Activated CD8-positive, alpha-beta memory T cell treated with anti-CD3 and anti-CD28 coated beads, Interleukin-2, amount 10 ng/mL, durations not matched to agents 7 days and 5 days (primary cell): ENCODE measurements around the gene DTNBP1. TPM values are rescaled to one million over a fixed set of nuclear protein-coding genes. Genes with fewer than 3 reads are reported as not detected.

Experiments
- ATAC-seq: fragments of 150-1000 bp; cut with Tn5 transposase; one replicate; pipeline ENCODE4 v1.10.0; 2021; ENCODE audit warnings: moderate library complexity
- CTCF ChIA-PET: fragments of 350-600 bp; sonication (Branson Sonifier 250); formaldehyde crosslinking; loops from one replicate; lab custom pipeline; 2021; ENCODE audit warnings: antibody characterized with exemption; lab: Charles Lee
- DNase-seq: peaks from one replicate; pipeline ENCODE4 v3.0.0-alpha.2; 2020
- H3K27ac Mint-ChIP-seq: one replicate; pipeline ENCODE4 v1.8.0; 2021; ENCODE audit warnings: mild to moderate bottlenecking, mixed read lengths
- H3K27me3 Mint-ChIP-seq: one replicate; pipeline ENCODE4 v1.8.0; 2021; ENCODE audit warnings: mixed read lengths
- H3K36me3 Mint-ChIP-seq: one replicate; pipeline ENCODE4 v1.8.0; 2021; ENCODE audit warnings: mild to moderate bottlenecking, mixed read lengths
- H3K4me1 Mint-ChIP-seq: one replicate; pipeline ENCODE4 v1.8.0; 2021; ENCODE audit warnings: mixed read lengths
- H3K4me3 Mint-ChIP-seq: one replicate; pipeline ENCODE4 v1.8.0; 2021; ENCODE audit warnings: mild to moderate bottlenecking, moderate library complexity, mixed read lengths
- H3K9me3 Mint-ChIP-seq: one replicate; pipeline ENCODE4 v1.8.0; 2022; ENCODE audit warnings: low read depth, mixed read lengths
- total RNA-seq, 2 experiments: library from RNA; stranded (reverse); gene quantifications; one replicate each; pipeline ENCODE4 v1.2.3, GENCODE V29; 2021

Gene DTNBP1
- total RNA-seq, 2 experiments from 2014 or later = 15.3 to 18.5 TPM

DNA sequence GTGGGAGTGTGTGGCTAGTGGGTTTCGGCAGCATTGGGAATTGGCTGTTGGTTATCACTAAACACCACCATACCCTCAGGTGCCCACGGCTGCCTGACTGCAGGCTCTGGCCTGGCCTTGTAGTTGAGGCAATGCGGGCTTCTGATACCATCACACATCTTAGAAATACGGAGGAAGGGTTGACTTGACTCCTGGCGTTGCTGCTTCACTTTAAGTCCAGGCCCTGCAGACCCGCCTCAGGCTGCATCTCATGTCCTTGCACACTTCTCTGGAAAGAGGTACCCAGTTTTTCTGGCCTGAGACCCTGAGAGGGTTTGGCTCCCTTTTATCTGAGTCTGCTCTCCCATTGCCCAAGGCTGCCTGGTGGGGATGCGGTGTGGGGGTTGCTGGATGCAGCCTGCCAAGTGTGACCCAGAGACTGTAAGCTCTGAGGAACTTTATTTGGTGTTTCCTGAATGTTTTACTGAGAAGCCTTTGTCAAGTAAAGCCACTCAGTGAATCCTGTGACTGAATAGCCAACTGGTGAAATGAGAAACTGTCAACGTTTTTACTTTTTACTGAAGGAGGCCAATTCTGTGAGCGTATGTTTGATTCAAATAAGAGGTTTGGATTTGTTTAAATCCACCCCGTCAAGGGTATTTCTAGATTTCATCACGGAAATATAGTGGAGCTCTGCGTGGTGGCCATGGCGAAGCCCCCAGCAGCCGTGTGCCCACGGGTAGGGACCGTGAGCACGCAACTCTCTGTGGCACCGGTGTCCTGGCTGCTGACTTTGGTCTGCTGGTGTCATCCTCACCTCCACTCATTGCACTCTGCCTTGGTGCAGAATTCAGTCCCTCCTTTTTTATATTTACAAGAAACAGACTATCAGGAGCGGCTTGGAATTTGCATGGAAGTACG lies 160.1 kb downstream of the DTNBP1 start:
- Mint-ChIP-seq H3K27me3 (no peaks in the 10 kb centered on the region), H3K36me3 (peaks cover 6% of the 10 kb centered on the region)

GRCh38 chr6:15501826-15502445 lies 160.9 kb downstream of the DTNBP1 start:
- CTCF ChIA-PET = no interaction called here
- Mint-ChIP-seq H3K27me3 (no peaks in the 10 kb centered on the region), H3K4me1 (no peaks in the 10 kb centered on the region), H3K36me3 (peaks cover 7% of the 10 kb centered on the region), H3K4me3 (no peak overlapping the region), H3K9me3 (no peaks in the 10 kb centered on the region), H3K27ac (no peak overlapping the region)
- ATAC-seq = no peak
- DNase-seq = no peak

More for the DNA sequence above, 160.1 kb downstream of the DTNBP1 start:
- DNase-seq (no peak), ATAC-seq (no peak)
- no peaks in the 10 kb centered on the region for H3K4me1 Mint-ChIP-seq
- no peak overlapping the region for H3K4me3 Mint-ChIP-seq
- no peaks in the 10 kb centered on the region for H3K9me3 Mint-ChIP-seq
- CTCF ChIA-PET = interaction anchor here (1.0 kb wide), 1 partner anchor 120 kb away, joined by 3 read pairs; no protein-coding TSS in a partner anchor
- no peak overlapping the region for H3K27ac Mint-ChIP-seq

- ATAC-seq = no peak
- Mint-ChIP-seq H3K36me3 (peaks cover 8% of the 10 kb centered on the region), H3K27me3 (no peaks in the 10 kb centered on the region), H3K27ac (no peak overlapping the region), H3K4me1 (no peaks in the 10 kb centered on the region), H3K9me3 (no peaks in the 10 kb centered on the region), H3K4me3 (no peak overlapping the region)
- no peak for DNase-seq
- CTCF ChIA-PET = no interaction called here
Measured at GRCh38 chr6:15500901-15501825, 161.7 kb downstream of the DTNBP1 start.

GRCh38 chr6:15500078-15500740 lies 162.6 kb downstream of the DTNBP1 start:
- H3K9me3 Mint-ChIP-seq = no peaks in the 10 kb centered on the region
- no peak for ATAC-seq
- H3K4me3 Mint-ChIP-seq = no peak overlapping the region
- no peak overlapping the region for H3K27ac Mint-ChIP-seq
- DNase-seq = no peak
- no peaks in the 10 kb centered on the region for H3K27me3 Mint-ChIP-seq
- H3K36me3 Mint-ChIP-seq = peaks cover 16% of the 10 kb centered on the region
- H3K4me1 Mint-ChIP-seq = no peaks in the 10 kb centered on the region
- CTCF ChIA-PET = no interaction called here

DNA sequence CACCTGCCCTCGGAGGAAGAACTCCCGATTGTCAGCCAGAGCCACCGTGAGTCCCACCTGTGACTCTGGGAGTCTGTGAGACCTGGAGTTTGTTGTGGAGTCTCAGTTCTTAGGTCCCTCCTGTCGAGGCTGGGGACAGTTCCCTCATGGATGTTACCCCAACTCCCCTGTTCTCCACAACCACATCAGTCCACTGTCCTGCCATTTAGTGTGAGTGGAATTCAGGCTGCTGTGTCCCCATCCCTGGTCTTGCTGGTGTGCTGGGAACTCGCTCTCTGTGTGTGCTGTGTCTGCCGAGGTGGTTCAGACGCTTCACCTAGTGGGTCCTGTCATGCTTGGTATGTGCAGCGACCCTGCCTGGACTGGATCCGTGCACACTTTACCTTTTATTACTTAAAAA lies 163.2 kb downstream of the DTNBP1 start:
- no peaks in the 10 kb centered on the region for H3K4me1 Mint-ChIP-seq
- H3K27me3 Mint-ChIP-seq = no peaks in the 10 kb centered on the region
- DNase-seq (no peak), ATAC-seq (no peak)
- H3K27ac Mint-ChIP-seq = no peak overlapping the region
- no peaks in the 10 kb centered on the region for H3K9me3 Mint-ChIP-seq
- H3K36me3 Mint-ChIP-seq = peaks cover 15% of the 10 kb centered on the region
- no peak overlapping the region for H3K4me3 Mint-ChIP-seq
- CTCF ChIA-PET = no interaction called here

- ATAC-seq = no peak
- Mint-ChIP-seq H3K27me3 (no peaks in the 10 kb centered on the region), H3K27ac (no peak overlapping the region), H3K4me1 (no peaks in the 10 kb centered on the region), H3K4me3 (no peak overlapping the region), H3K36me3 (peaks cover 13% of the 10 kb centered on the region), H3K9me3 (no peaks in the 10 kb centered on the region)
- DNase-seq = no peak
- CTCF ChIA-PET = no interaction called here
Measured at GRCh38 chr6:15499125-15499524, 163.7 kb downstream of the DTNBP1 start.

DNA sequence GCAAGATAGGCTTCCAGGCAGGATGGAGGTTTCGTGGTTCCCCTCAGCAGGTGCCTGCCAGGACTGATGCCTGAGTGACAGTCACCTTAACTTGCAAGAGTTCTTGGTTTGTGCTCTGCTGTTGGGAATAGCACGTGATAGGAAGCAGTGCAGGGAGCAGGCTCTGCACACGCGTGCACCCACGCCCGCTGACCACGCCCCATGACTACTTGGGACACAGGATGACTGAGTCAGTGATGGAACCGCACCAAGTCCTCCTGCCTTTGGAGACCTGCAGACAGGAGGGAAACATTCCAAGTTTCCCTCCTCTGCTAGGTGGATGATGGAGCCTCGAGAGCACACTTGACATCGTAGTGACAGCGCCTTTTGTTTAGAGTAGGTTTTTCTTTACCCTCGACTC lies 164.2 kb downstream of the DTNBP1 start:
- H3K27me3 Mint-ChIP-seq = no peaks in the 10 kb centered on the region
- H3K27ac Mint-ChIP-seq = no peak overlapping the region
- DNase-seq = no peak

DNA sequence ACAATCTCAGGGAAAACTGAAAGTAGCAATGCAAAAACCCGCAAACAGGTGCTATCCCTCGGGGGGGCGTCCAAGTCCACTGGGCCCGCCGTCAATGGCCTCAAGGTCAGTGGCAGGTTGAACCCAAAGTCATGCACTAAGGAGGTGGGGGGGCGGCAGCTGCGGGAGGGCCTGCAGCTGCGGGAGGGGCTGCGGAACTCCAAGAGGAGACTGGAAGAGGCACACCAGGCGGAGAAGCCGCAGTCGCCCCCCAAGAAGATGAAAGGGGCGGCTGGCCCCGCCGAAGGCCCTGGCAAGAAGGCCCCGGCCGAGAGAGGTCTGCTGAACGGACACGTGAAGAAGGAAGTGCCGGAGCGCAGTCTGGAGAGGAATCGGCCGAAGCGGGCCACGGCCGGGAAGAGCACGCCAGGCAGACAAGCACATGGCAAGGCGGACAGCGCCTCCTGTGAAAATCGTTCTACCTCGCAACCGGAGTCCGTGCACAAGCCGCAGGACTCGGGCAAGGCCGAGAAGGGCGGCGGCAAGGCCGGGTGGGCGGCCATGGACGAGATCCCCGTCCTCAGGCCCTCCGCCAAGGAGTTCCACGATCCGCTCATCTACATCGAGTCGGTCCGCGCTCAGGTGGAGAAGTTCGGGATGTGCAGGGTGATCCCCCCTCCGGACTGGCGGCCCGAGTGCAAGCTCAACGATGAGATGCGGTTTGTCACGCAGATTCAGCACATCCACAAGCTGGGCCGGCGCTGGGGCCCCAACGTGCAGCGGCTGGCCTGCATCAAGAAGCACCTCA lies 166.3 kb downstream of the DTNBP1 start:
- H3K4me1 Mint-ChIP-seq = peaks cover 14% of the 10 kb centered on the region
- H3K27ac Mint-ChIP-seq = no peak overlapping the region
- H3K9me3 Mint-ChIP-seq = no peaks in the 10 kb centered on the region
- no peak for DNase-seq
- ATAC-seq = no peak
- CTCF ChIA-PET = no interaction called here
- H3K4me3 Mint-ChIP-seq = no peak overlapping the region
- H3K36me3 Mint-ChIP-seq = peaks cover 13% of the 10 kb centered on the region
- no peaks in the 10 kb centered on the region for H3K27me3 Mint-ChIP-seq

More for the DNA sequence above, 164.2 kb downstream of the DTNBP1 start:
- CTCF ChIA-PET = no interaction called here
- Mint-ChIP-seq H3K36me3 (peaks cover 13% of the 10 kb centered on the region), H3K4me1 (no peaks in the 10 kb centered on the region), H3K9me3 (no peaks in the 10 kb centered on the region), H3K4me3 (no peak overlapping the region)
- ATAC-seq = no peak

- H3K4me1 Mint-ChIP-seq = peaks cover 23% of the 10 kb centered on the region
- no peaks in the 10 kb centered on the region for H3K27me3 Mint-ChIP-seq
- peak overlapping the region; percentile 23 for H3K27ac Mint-ChIP-seq
- CTCF ChIA-PET = no interaction called here
- no peak for ATAC-seq
- peaks cover 13% of the 10 kb centered on the region for H3K36me3 Mint-ChIP-seq
- no peak overlapping the region for H3K4me3 Mint-ChIP-seq
- DNase-seq = no peak
- H3K9me3 Mint-ChIP-seq = no peaks in the 10 kb centered on the region
Measured at GRCh38 chr6:15495375-15495901, 167.4 kb downstream of the DTNBP1 start.

DNA sequence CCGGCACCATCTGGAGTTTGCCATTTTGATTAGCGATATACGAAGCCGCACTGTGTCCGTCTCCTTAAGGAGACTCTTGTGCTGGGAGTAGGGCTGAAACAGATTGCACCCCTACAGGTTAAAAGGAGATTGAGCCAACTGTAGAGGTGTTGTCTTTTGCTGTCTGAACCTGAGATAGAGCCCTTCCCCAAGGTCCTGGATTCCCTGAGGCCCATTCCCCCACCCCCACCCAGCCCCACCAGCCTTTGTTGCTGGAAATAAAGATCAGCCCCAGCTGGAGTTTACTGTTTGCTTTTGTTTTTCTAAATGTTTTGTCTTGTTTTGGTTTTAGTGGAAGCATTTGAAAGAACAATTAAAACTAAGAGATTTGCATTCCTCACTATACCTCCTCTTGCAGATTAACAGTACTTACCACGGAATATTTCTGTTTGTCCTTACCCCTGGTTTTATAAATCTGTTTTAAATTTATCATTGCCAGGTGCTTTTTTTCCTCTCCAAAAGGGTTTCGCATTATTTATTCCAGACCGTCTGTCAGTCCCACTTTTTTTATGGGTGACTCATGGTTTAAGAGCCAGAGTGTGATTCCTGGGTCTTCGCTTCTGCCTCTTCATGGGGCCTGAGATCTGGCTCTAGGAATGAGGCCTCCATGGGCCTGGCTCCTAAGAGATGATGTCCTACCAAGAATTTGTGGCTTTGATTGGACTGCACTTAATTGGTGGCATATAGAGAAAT lies 169.2 kb downstream of the DTNBP1 start:
- Mint-ChIP-seq H3K27ac (no peak overlapping the region), H3K27me3 (no peaks in the 10 kb centered on the region), H3K4me3 (no peak overlapping the region), H3K9me3 (no peaks in the 10 kb centered on the region), H3K36me3 (peaks cover 15% of the 10 kb centered on the region), H3K4me1 (peaks cover 33% of the 10 kb centered on the region)
- DNase-seq (no peak), ATAC-seq (no peak)
- CTCF ChIA-PET = no interaction called here

DNA sequence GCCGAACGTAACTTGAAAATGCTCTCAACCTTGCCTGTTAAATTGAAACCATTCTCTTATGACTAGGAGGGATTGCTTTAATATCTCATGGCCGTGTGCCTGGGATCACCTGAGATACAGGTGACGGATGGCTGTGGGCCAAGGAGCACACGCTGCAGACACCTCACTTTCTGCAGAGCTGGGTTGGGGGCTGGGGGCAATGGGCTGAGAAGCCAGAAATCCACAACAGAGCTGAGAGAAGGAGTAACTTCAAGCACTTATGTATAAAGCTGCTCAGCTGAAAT lies 170.9 kb downstream of the DTNBP1 start:
- Mint-ChIP-seq H3K4me1 (peaks cover 33% of the 10 kb centered on the region), H3K9me3 (no peaks in the 10 kb centered on the region), H3K4me3 (no peak overlapping the region), H3K27me3 (no peaks in the 10 kb centered on the region), H3K27ac (peak overlapping the region; percentile 52), H3K36me3 (peaks cover 24% of the 10 kb centered on the region)
- CTCF ChIA-PET = interaction anchor here (1.4 kb wide), 1 partner anchor 131 kb away, joined by 4 read pairs; no protein-coding TSS in a partner anchor
- DNase-seq (no peak), ATAC-seq (peak; percentile 7)
